Measurements from ENCODE around the gene ELOVL3. TPM values are rescaled to one million over a fixed set of nuclear protein-coding genes. Genes with fewer than 3 reads are reported as not detected.

ELOVL3 gene
- total and polyA plus RNA-seq, 4 donors, result not detected

GRCh38 chr10:102231357-102232318 lies 5.5 kb downstream of the ELOVL3 start:
- WGBS, 2 donors, result 19 to 21% methylated on average over 70 to 76 of the region's 76 CpGs
- ATAC-seq (ENCODE audit: low FRiP score) (peak; percentile 45), DNase-seq (peak; percentile 56 to 81)
- Histone ChIP-seq H3K4me3 (ENCODE audit: low read length in 2 of 2) (no peak overlapping the region), H3K27ac (ENCODE audit: low read depth in 1 of 2, low read length in 2 of 2) (no peak overlapping the region), H3K4me1 (ENCODE audit: control insufficient read depth in 1 of 2, insufficient read depth in 2 of 2, low read length in 2 of 2) (no peaks in the 10 kb centered on the region), H3K36me3 (ENCODE audit: control insufficient read depth in 1 of 2, insufficient read depth in 2 of 2, low read length in 1 of 2) (no peaks in the 10 kb centered on the region), H3K9me3 (ENCODE audit: control insufficient read depth, low read length) (no peaks in the 10 kb centered on the region), H3K27me3 (ENCODE audit: control insufficient read depth in 1 of 2, insufficient read depth in 2 of 2, low read length in 1 of 2) (no peaks in the 10 kb centered on the region)
- intact Hi-C loops (cut with DNase I), result no loop called here

GRCh38 chr10:102233997-102234396 lies 7.9 kb downstream of the ELOVL3 start:
- H3K9me3 ChIP-seq (ENCODE audit: control insufficient read depth, low read length), result no peaks in the 10 kb centered on the region
- intact Hi-C loops (cut with DNase I), result no loop called here
- no peak for ATAC-seq (ENCODE audit: low FRiP score)
- H3K4me3 ChIP-seq (ENCODE audit: low read length in 2 of 2), result no peak overlapping the region
- DNase-seq, result no peak
- no peak overlapping the region for H3K27ac ChIP-seq (ENCODE audit: low read depth in 1 of 2, low read length in 2 of 2)
- H3K4me1 ChIP-seq (ENCODE audit: control insufficient read depth in 1 of 2, insufficient read depth in 2 of 2, low read length in 2 of 2), result no peaks in the 10 kb centered on the region
- no peaks in the 10 kb centered on the region for H3K27me3 ChIP-seq (ENCODE audit: control insufficient read depth in 1 of 2, insufficient read depth in 2 of 2, low read length in 1 of 2)
- no peaks in the 10 kb centered on the region for H3K36me3 ChIP-seq (ENCODE audit: control insufficient read depth in 1 of 2, insufficient read depth in 2 of 2, low read length in 1 of 2)
- 84 to 93% methylated on average over 1 of the region's 1 CpG for WGBS, 2 donors

DNA sequence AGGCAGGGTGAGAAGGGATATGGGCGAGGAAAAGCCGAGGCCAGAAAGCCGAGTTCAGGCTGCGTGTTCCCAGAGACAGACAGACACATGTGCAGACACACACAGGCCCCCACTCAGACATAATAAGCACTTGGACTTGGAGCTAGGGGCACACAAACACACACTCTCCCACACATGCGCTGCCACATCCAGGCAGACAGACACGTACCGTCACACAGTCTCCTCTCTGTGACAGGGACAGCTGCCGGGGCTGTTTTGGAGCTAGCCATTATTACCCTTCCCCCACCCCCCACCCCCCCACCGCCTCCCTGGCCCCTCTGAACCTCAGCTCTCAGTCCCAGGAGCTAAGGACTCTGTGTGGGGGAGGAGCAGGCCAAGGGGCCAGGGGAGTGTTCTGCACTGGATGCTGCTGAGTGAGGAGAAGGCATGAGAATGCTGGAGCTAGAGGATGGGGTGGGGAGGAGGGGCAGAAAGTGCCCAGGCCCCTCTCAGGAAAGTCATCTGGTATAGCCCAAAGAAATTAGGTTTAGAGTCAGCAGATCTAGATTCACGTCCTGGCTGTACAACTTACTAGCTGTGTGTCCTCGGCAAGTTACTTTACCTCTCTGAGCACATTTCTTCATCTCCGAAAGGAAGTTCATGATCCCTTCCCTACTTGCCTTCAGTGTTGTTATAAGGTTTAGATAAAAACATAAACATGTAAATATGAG lies 8.9 kb downstream of the ELOVL3 start:
- H3K4me1 ChIP-seq (ENCODE audit: control insufficient read depth in 1 of 2, insufficient read depth in 2 of 2, low read length in 2 of 2), result no peaks in the 10 kb centered on the region
- H3K27me3 ChIP-seq (ENCODE audit: control insufficient read depth in 1 of 2, insufficient read depth in 2 of 2, low read length in 1 of 2), result no peaks in the 10 kb centered on the region
- H3K4me3 ChIP-seq (ENCODE audit: low read length in 2 of 2), result no peak overlapping the region
- 79 to 80% methylated on average over 11 to 12 of the region's 12 CpGs for WGBS, 2 donors
- H3K9me3 ChIP-seq (ENCODE audit: control insufficient read depth, low read length), result no peaks in the 10 kb centered on the region
- no peak for ATAC-seq (ENCODE audit: low FRiP score)
- H3K27ac ChIP-seq (ENCODE audit: low read depth in 1 of 2, low read length in 2 of 2), result no peak overlapping the region
- intact Hi-C loops (cut with DNase I), result no loop called here
- no peak for DNase-seq
- H3K36me3 ChIP-seq (ENCODE audit: control insufficient read depth in 1 of 2, insufficient read depth in 2 of 2, low read length in 1 of 2), result no peaks in the 10 kb centered on the region

DNA sequence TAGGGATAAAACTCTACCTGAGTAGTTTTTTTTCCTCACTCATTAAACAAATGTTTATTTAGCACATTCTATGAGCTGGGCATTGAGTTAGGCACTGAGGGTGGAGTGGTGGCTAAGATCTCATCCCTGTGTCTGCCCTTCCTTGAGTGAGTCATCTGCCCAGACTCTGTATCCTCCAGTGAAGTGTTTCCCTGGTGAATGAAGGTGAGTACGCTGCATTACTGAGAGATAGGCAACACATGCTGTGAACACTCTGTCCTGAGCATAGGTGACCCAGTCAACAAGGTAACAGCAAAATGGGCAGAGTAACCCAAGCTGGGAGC lies 9.5 kb downstream of the ELOVL3 start:
- Histone ChIP-seq H3K4me3 (ENCODE audit: low read length in 2 of 2) (no peak overlapping the region), H3K36me3 (ENCODE audit: control insufficient read depth in 1 of 2, insufficient read depth in 2 of 2, low read length in 1 of 2) (no peaks in the 10 kb centered on the region), H3K27me3 (ENCODE audit: control insufficient read depth in 1 of 2, insufficient read depth in 2 of 2, low read length in 1 of 2) (no peaks in the 10 kb centered on the region), H3K9me3 (ENCODE audit: control insufficient read depth, low read length) (no peaks in the 10 kb centered on the region), H3K4me1 (ENCODE audit: control insufficient read depth in 1 of 2, insufficient read depth in 2 of 2, low read length in 2 of 2) (no peaks in the 10 kb centered on the region), H3K27ac (ENCODE audit: low read depth in 1 of 2, low read length in 2 of 2) (no peak overlapping the region)
- no peak for ATAC-seq (ENCODE audit: low FRiP score)
- 87 to 97% methylated on average over 1 of the region's 1 CpG for WGBS, 2 donors
- no peak for DNase-seq
- intact Hi-C loops (cut with DNase I), result no loop called here

DNA sequence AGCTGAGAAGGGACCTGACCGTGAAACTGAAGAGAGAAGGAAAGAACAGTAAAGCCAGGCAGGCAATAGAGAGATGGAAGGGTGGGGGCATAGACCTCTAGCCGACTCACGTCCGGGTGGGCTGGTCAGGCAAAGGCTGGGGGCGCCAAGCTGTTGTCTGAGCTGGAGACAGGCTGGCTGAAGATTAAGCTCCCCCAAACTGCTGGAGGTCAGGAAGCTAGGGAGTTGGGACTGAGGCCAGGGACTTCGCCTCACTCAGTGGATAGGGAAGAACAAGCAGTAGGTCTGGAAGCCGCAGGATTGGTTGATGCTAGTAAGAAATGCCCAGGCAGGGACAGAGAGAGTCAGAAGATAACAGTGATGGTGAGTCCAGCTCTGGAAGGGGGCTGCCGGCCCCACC lies 9.9 kb downstream of the ELOVL3 start:
- Histone ChIP-seq H3K4me1 (ENCODE audit: control insufficient read depth in 1 of 2, insufficient read depth in 2 of 2, low read length in 2 of 2) (no peaks in the 10 kb centered on the region), H3K27ac (ENCODE audit: low read depth in 1 of 2, low read length in 2 of 2) (no peak overlapping the region), H3K27me3 (ENCODE audit: control insufficient read depth in 1 of 2, insufficient read depth in 2 of 2, low read length in 1 of 2) (no peaks in the 10 kb centered on the region), H3K9me3 (ENCODE audit: control insufficient read depth, low read length) (no peaks in the 10 kb centered on the region), H3K4me3 (ENCODE audit: low read length in 2 of 2) (no peak overlapping the region), H3K36me3 (ENCODE audit: control insufficient read depth in 1 of 2, insufficient read depth in 2 of 2, low read length in 1 of 2) (no peaks in the 10 kb centered on the region)
- intact Hi-C loops (cut with DNase I), result no loop called here
- ATAC-seq (ENCODE audit: low FRiP score) (no peak), DNase-seq (no peak)
- 61 to 71% methylated on average over 8 of the region's 8 CpGs for WGBS, 2 donors

GRCh38 chr10:102237711-102238252 lies 11.7 kb downstream of the ELOVL3 start:
- Histone ChIP-seq H3K27me3 (ENCODE audit: control insufficient read depth in 1 of 2, insufficient read depth in 2 of 2, low read length in 1 of 2) (no peaks in the 10 kb centered on the region), H3K4me3 (ENCODE audit: low read length in 2 of 2) (no peak overlapping the region), H3K4me1 (ENCODE audit: control insufficient read depth in 1 of 2, insufficient read depth in 2 of 2, low read length in 2 of 2) (no peaks in the 10 kb centered on the region), H3K36me3 (ENCODE audit: control insufficient read depth in 1 of 2, insufficient read depth in 2 of 2, low read length in 1 of 2) (no peaks in the 10 kb centered on the region), H3K27ac (ENCODE audit: low read depth in 1 of 2, low read length in 2 of 2) (no peak overlapping the region), H3K9me3 (ENCODE audit: control insufficient read depth, low read length) (no peaks in the 10 kb centered on the region)
- ATAC-seq (ENCODE audit: low FRiP score) (no peak), DNase-seq (no peak)
- WGBS, 2 donors, result 66 to 88% methylated on average over 4 of the region's 4 CpGs
- intact Hi-C loops (cut with DNase I), result no loop called here

GRCh38 chr10:102240467-102241031 lies 14.4 kb downstream of the ELOVL3 start:
- intact Hi-C loops (cut with DNase I), result no loop called here
- ATAC-seq (ENCODE audit: low FRiP score) (no peak), DNase-seq (peak in 1 of 2 donors; percentile 78)
- H3K9me3 ChIP-seq (ENCODE audit: control insufficient read depth, low read length), result no peaks in the 10 kb centered on the region
- H3K36me3 ChIP-seq (ENCODE audit: control insufficient read depth in 1 of 2, insufficient read depth in 2 of 2, low read length in 1 of 2), result no peaks in the 10 kb centered on the region
- no peaks in the 10 kb centered on the region for H3K27me3 ChIP-seq (ENCODE audit: control insufficient read depth in 1 of 2, insufficient read depth in 2 of 2, low read length in 1 of 2)
- H3K27ac ChIP-seq (ENCODE audit: low read depth in 1 of 2, low read length in 2 of 2), result no peak overlapping the region
- WGBS, 2 donors, result 14 to 30% methylated on average over 37 to 39 of the region's 39 CpGs
- peak overlapping the region; percentile 4 to 39 for H3K4me3 ChIP-seq (ENCODE audit: low read length in 2 of 2)
- no peaks in the 10 kb centered on the region for H3K4me1 ChIP-seq (ENCODE audit: control insufficient read depth in 1 of 2, insufficient read depth in 2 of 2, low read length in 2 of 2)

- Histone ChIP-seq H3K27me3 (ENCODE audit: control insufficient read depth in 1 of 2, insufficient read depth in 2 of 2, low read length in 1 of 2) (no peaks in the 10 kb centered on the region), H3K9me3 (ENCODE audit: control insufficient read depth, low read length) (no peaks in the 10 kb centered on the region), H3K27ac (ENCODE audit: low read depth in 1 of 2, low read length in 2 of 2) (no peak overlapping the region), H3K36me3 (ENCODE audit: control insufficient read depth in 1 of 2, insufficient read depth in 2 of 2, low read length in 1 of 2) (no peaks in the 10 kb centered on the region), H3K4me3 (ENCODE audit: low read length in 2 of 2) (peak overlapping the region; percentile 39 to 46), H3K4me1 (ENCODE audit: control insufficient read depth in 1 of 2, insufficient read depth in 2 of 2, low read length in 2 of 2) (no peaks in the 10 kb centered on the region)
- 1 to 4% methylated on average over 13 to 20 of the region's 20 CpGs for WGBS, 2 donors
- DNase-seq (no peak), ATAC-seq (ENCODE audit: low FRiP score) (no peak)
- intact Hi-C loops (cut with DNase I), result no loop called here
These were observed 14.9 kb downstream of the ELOVL3 start for GRCh38 chr10:102241032-102241443.
